MCF 10A (cell line): ENCODE results near the gene TARP.
A peak's percentile ranks its signal among the peaks of the same experiment; 100 is the strongest.
"Not testable (repeated sequence)": the region's sequence is repeated elsewhere in the genome, so short reads cannot be mapped to it uniquely, and the experiment has no call there.

Experiments
- BruUV-seq: library from RNA; stranded (reverse); fragments of 400-500 nt; replicated peaks from 2 replicates; lab custom pipeline; 2021; lab: Mats Ljungman, UMichigan
- CTCF ChIA-PET: fragments of 300-600 bp; sonication (Branson Sonifier 250); formaldehyde crosslinking; extraction: SDS; loops from one replicate; lab custom pipeline; 2021; ENCODE audit warnings: antibody characterized with exemption, inconsistent platforms; lab: Yijun Ruan, JAX
- POLR2A ChIA-PET: fragments of 300-600, 350-650 bp; sonication (Branson Sonifier 250); formaldehyde crosslinking; extraction: SDS; loops from one replicate; lab custom pipeline; 2020; ENCODE audit warnings: antibody characterized with exemption, inconsistent platforms; lab: Yijun Ruan, JAX
- DNase-seq: peaks from one replicate; pipeline ENCODE4 v3.0.0-alpha.2; 2018; ENCODE audit not compliant: unreplicated experiment
- H3K27ac Mint-ChIP-seq: one replicate; pipeline ENCODE4 v1.8.0; 2022; ENCODE audit warnings: mild to moderate bottlenecking, low read depth, mixed read lengths; ENCODE audit not compliant: unreplicated experiment
- H3K27me3 Mint-ChIP-seq: one replicate; pipeline ENCODE4 v1.8.0; 2022; ENCODE audit warnings: mixed read lengths; ENCODE audit not compliant: insufficient read depth, unreplicated experiment
- H3K36me3 Mint-ChIP-seq: one replicate; pipeline ENCODE4 v1.8.0; 2022; ENCODE audit warnings: mild to moderate bottlenecking, moderate library complexity, mixed read lengths; ENCODE audit not compliant: insufficient read depth, unreplicated experiment
- H3K4me1 Mint-ChIP-seq: one replicate; pipeline ENCODE4 v1.8.0; 2022; ENCODE audit warnings: mixed read lengths; ENCODE audit not compliant: insufficient read depth, unreplicated experiment
- H3K4me3 Mint-ChIP-seq: one replicate; pipeline ENCODE4 v1.8.0; 2022; ENCODE audit warnings: mild to moderate bottlenecking, moderate library complexity, mixed read lengths; ENCODE audit not compliant: unreplicated experiment
- H3K9me3 Mint-ChIP-seq: one replicate; pipeline ENCODE4 v1.8.0; 2022; ENCODE audit warnings: mixed read lengths; ENCODE audit not compliant: unreplicated experiment
- CTCF ChIP-seq: fragments of 200-600 bp; IDR thresholded peaks from one replicate; pipeline ENCODE4 v1.8.0; 2022; ENCODE audit warnings: antibody characterized with exemption, mild to moderate bottlenecking; ENCODE audit not compliant: unreplicated experiment
- intact Hi-C: fragments of 100-400 bp; cut with micrococcal nuclease; formaldehyde crosslinking; loops from 2 replicates; pipeline ENCODE4 v1.14.1; 2022

Gene TARP

GRCh38 chr7:38235606-38236005 lies 37.8 kb downstream of the TARP start:
- Mint-ChIP-seq H3K9me3 (no peaks in the 10 kb centered on the region), H3K4me1 (no peaks in the 10 kb centered on the region), H3K27me3 (no peaks in the 10 kb centered on the region), H3K27ac (no peak overlapping the region), H3K4me3 (no peak overlapping the region), H3K36me3 (peaks cover 12% of the 10 kb centered on the region)
- no peak for TF ChIP-seq CTCF
- ChIA-PET POLR2A (no interaction called here), CTCF (interaction anchor here (0.6 to 3.3 kb wide), 5 partner anchors 8 to 156 kb away, joined by 3 to 14 read pairs (median 3); no protein-coding TSS in a partner anchor)
- no peak for DNase-seq
- BruUV-seq: no TSS peak
- intact Hi-C loops: no loop called here

- peaks cover 21% of the 10 kb centered on the region for H3K36me3 Mint-ChIP-seq
- H3K27ac Mint-ChIP-seq, H3K4me1 Mint-ChIP-seq, DNase-seq, H3K27me3 Mint-ChIP-seq, intact Hi-C loops, H3K4me3 Mint-ChIP-seq, H3K9me3 Mint-ChIP-seq, BruUV-seq: not testable (repeated sequence)
- ChIA-PET CTCF (interaction anchor here (1.4 to 3.3 kb wide), 2 partner anchors 84 to 127 kb away, joined by 3 to 14 read pairs; no protein-coding TSS in a partner anchor), POLR2A (interaction anchor here (0.6 kb wide), 1 partner anchor 1026 kb away, joined by 3 read pairs; no protein-coding TSS in a partner anchor)
Measured at GRCh38 chr7:38234759-38235158, 38.7 kb downstream of the TARP start.

- H3K4me3 Mint-ChIP-seq: no peak overlapping the region
Measured at GRCh38 chr7:38232502-38233366, 40.7 kb downstream of the TARP start.

GRCh38 chr7:38229884-38230642 lies 43.4 kb downstream of the TARP start:
- Mint-ChIP-seq H3K9me3 (no peaks in the 10 kb centered on the region), H3K27me3 (no peaks in the 10 kb centered on the region), H3K27ac (no peak overlapping the region), H3K4me3 (no peak overlapping the region), H3K36me3 (peaks cover 36% of the 10 kb centered on the region), H3K4me1 (no peaks in the 10 kb centered on the region)
- intact Hi-C loops: no loop called here
- DNase-seq: peak; percentile 18
- no TSS peak for BruUV-seq
- ChIA-PET POLR2A (no interaction called here), CTCF (interaction anchor here (1.6 to 2.8 kb wide), 3 partner anchors 14 to 328 kb away, joined by 6 to 13 read pairs (median 9); no protein-coding TSS in a partner anchor)
- TF ChIP-seq CTCF: no peak

More at GRCh38 chr7:38232502-38233366, 40.7 kb downstream of the TARP start:
- no peaks in the 10 kb centered on the region for H3K9me3 Mint-ChIP-seq
- peaks cover 32% of the 10 kb centered on the region for H3K36me3 Mint-ChIP-seq
- TF ChIP-seq CTCF: no peak
- H3K27me3 Mint-ChIP-seq: no peaks in the 10 kb centered on the region
- BruUV-seq: no TSS peak
- POLR2A ChIA-PET: interaction anchor here (0.9 kb wide), 1 partner anchor 9 kb away, joined by 3 read pairs; no protein-coding TSS in a partner anchor
- no peaks in the 10 kb centered on the region for H3K4me1 Mint-ChIP-seq
- CTCF ChIA-PET: interaction anchor here (0.5 to 1.3 kb wide), 3 partner anchors 10 to 84 kb away, joined by 4 read pairs; no protein-coding TSS in a partner anchor
- DNase-seq: no peak
- intact Hi-C loops: no loop called here
- no peak overlapping the region for H3K27ac Mint-ChIP-seq
